HuH-7 (cell line): ENCODE measurements around the gene SMYD3.
"Not testable (repeated sequence)": the region's sequence is repeated elsewhere in the genome, so short reads cannot be mapped to it uniquely, and the experiment has no call there.

Experiments
- DNase-seq: peaks from one replicate; pipeline ENCODE4 v3.0.0; 2011; ENCODE audit warnings: low spot score

SMYD3 gene

GRCh38 chr1:245987577-245987976 lies 519.5 kb downstream of the SMYD3 start:
- DNase-seq, result no peak

GRCh38 chr1:245987219-245987545 lies 519.9 kb downstream of the SMYD3 start:
- DNase-seq, result no peak

GRCh38 chr1:245986404-245987218 lies 520.5 kb downstream of the SMYD3 start:
- DNase-seq, result no peak

GRCh38 chr1:245984390-245985155 lies 522.5 kb downstream of the SMYD3 start:
- DNase-seq, result no peak

GRCh38 chr1:245983294-245983967 lies 523.6 kb downstream of the SMYD3 start:
- no peak for DNase-seq

- DNase-seq, result no peak
These were observed 527.5 kb downstream of the SMYD3 start for GRCh38 chr1:245979589-245979988.

GRCh38 chr1:245978915-245979314 lies 528.2 kb downstream of the SMYD3 start:
- DNase-seq, result no peak

GRCh38 chr1:245972476-245972875 lies 534.6 kb downstream of the SMYD3 start:
- no peak for DNase-seq

GRCh38 chr1:245971711-245972085 lies 535.4 kb downstream of the SMYD3 start:
- DNase-seq, result no peak

- not testable (repeated sequence) for DNase-seq
These were observed 535.9 kb downstream of the SMYD3 start for GRCh38 chr1:245971076-245971710.

- peak; percentile 28 for DNase-seq
These were observed 537.8 kb downstream of the SMYD3 start for GRCh38 chr1:245969283-245969682.

- no peak for DNase-seq
These were observed 538.3 kb downstream of the SMYD3 start for GRCh38 chr1:245968775-245969174.

- DNase-seq, result no peak
These were observed 541.7 kb downstream of the SMYD3 start for GRCh38 chr1:245965398-245965797.

GRCh38 chr1:245963649-245964048 lies 543.4 kb downstream of the SMYD3 start:
- no peak for DNase-seq

- DNase-seq, result no peak
These were observed 544.6 kb downstream of the SMYD3 start for GRCh38 chr1:245962453-245962852.

- no peak for DNase-seq
These were observed 545.9 kb downstream of the SMYD3 start for GRCh38 chr1:245961137-245961540.

GRCh38 chr1:245960171-245960570 lies 546.9 kb downstream of the SMYD3 start:
- no peak for DNase-seq

- DNase-seq, result no peak
These were observed 549.1 kb downstream of the SMYD3 start for GRCh38 chr1:245958016-245958415.

- no peak for DNase-seq
These were observed 549.7 kb downstream of the SMYD3 start for GRCh38 chr1:245957427-245957826.

- no peak for DNase-seq
These were observed 550.9 kb downstream of the SMYD3 start for GRCh38 chr1:245956225-245956624.

GRCh38 chr1:245953876-245954660 lies 553.0 kb downstream of the SMYD3 start:
- no peak for DNase-seq
